Muscle of back (tissue), 13 donors: ENCODE data around the gene ZCCHC24. TPM values are rescaled to one million over a fixed set of nuclear protein-coding genes. Genes with fewer than 3 reads are reported as not detected.

Experiments used
- DNase-seq, 3 donors: peaks; one replicate each; pipeline versions ENCODE4 v3.0.0 to v3.0.0-alpha.2; 2013
- long read RNA-seq, 9 donors: transcript quantifications; one replicate each; lab custom pipeline, GENCODE V29; 2026
- polyA plus RNA-seq, 10 donors: library from polyadenylated mRNA; unstranded; fragments of 120-200 nt; gene quantifications; one replicate each; pipeline ENCODE4 v1.2.1, GENCODE V29; 2013; ENCODE audit not compliant: insufficient read length in 10 of 10

The ZCCHC24 gene
- 10 to 100 TPM; 52.3 to 71.5 (median 59.3) TPM for polyA plus RNA-seq
- long read RNA-seq, donor 1, full-length matches to known transcripts = 27 of 43 reads
- long read RNA-seq, donor 1, partial matches to known transcripts = 16 of 43 reads
- long read RNA-seq, donor 1, other reads (novel, unspliced or antisense) = 0 of 43 reads
- long read RNA-seq, donor 2, full-length matches to known transcripts = 11 of 18 reads
- long read RNA-seq, donor 2, partial matches to known transcripts = 7 of 18 reads
- long read RNA-seq, donor 2, other reads (novel, unspliced or antisense) = 0 of 18 reads
- long read RNA-seq, donor 3, full-length matches to known transcripts = 1 of 1 reads
- long read RNA-seq, donor 3, partial matches to known transcripts = 0 of 1 reads
- long read RNA-seq, donor 3, other reads (novel, unspliced or antisense) = 0 of 1 reads
- long read RNA-seq, donor 4, full-length matches to known transcripts = 17 of 17 reads
- long read RNA-seq, donor 4, partial matches to known transcripts = 0 of 17 reads
- long read RNA-seq, donor 4, other reads (novel, unspliced or antisense) = 0 of 17 reads
- long read RNA-seq, donor 5, full-length matches to known transcripts = 19 of 44 reads
- long read RNA-seq, donor 5, partial matches to known transcripts = 25 of 44 reads
- long read RNA-seq, donor 5, other reads (novel, unspliced or antisense) = 0 of 44 reads
- long read RNA-seq, donor 6, full-length matches to known transcripts = 19 of 19 reads
- long read RNA-seq, donor 6, partial matches to known transcripts = 0 of 19 reads
- long read RNA-seq, donor 6, other reads (novel, unspliced or antisense) = 0 of 19 reads
- long read RNA-seq, donor 7, full-length matches to known transcripts = 12 of 19 reads
- long read RNA-seq, donor 7, partial matches to known transcripts = 7 of 19 reads
- long read RNA-seq, donor 7, other reads (novel, unspliced or antisense) = 0 of 19 reads
- long read RNA-seq, donor 8, full-length matches to known transcripts = 2 of 2 reads
- long read RNA-seq, donor 8, partial matches to known transcripts = 0 of 2 reads
- long read RNA-seq, donor 8, other reads (novel, unspliced or antisense) = 0 of 2 reads
- long read RNA-seq, donor 9, full-length matches to known transcripts = 3 of 3 reads
- long read RNA-seq, donor 9, partial matches to known transcripts = 0 of 3 reads
- long read RNA-seq, donor 9, other reads (novel, unspliced or antisense) = 0 of 3 reads

GRCh38 chr10:79445161-79445976 is at the start of gene ZCCHC24:
Gene ZCCHC24, minus strand, starts transcription at chr10:79445624. Its CDS starts 184 bp downstream, at chr10:79445440.
- DNase-seq = peak; percentile 97 to 99 (median 99)

- no peak for DNase-seq
Observed at GRCh38 chr10:79493806-79494205, 48.4 kb upstream of the ZCCHC24 start.

GRCh38 chr10:79492839-79493238 is 47.4 kb upstream of the ZCCHC24 start:
- no peak for DNase-seq

GRCh38 chr10:79492256-79492655 is 46.8 kb upstream of the ZCCHC24 start:
- DNase-seq = no peak

GRCh38 chr10:79491143-79491835 is 45.9 kb upstream of the ZCCHC24 start:
- no peak for DNase-seq

- peak; percentile 56 to 85 (median 68) for DNase-seq
Observed at GRCh38 chr10:79490400-79491142, 45.1 kb upstream of the ZCCHC24 start.

- no peak for DNase-seq
Observed at GRCh38 chr10:79488870-79489269, 43.4 kb upstream of the ZCCHC24 start.

- DNase-seq = peak in 2 of 3 donors; percentile 72 to 83
Observed at GRCh38 chr10:79488336-79488735, 42.9 kb upstream of the ZCCHC24 start.

- peak in 1 of 3 donors; percentile 65 for DNase-seq
Observed at GRCh38 chr10:79487296-79488194, 42.1 kb upstream of the ZCCHC24 start.

- no peak for DNase-seq
Observed at GRCh38 chr10:79484476-79484875, 39.1 kb upstream of the ZCCHC24 start.

- peak in 2 of 3 donors; percentile 82 to 85 for DNase-seq
Observed at GRCh38 chr10:79483948-79484347, 38.5 kb upstream of the ZCCHC24 start.

GRCh38 chr10:79483299-79483698 is 37.9 kb upstream of the ZCCHC24 start:
- DNase-seq = no peak

- DNase-seq = peak in 1 of 3 donors; percentile 58
Observed at GRCh38 chr10:79482741-79483140, 37.3 kb upstream of the ZCCHC24 start.

- no peak for DNase-seq
Observed at GRCh38 chr10:79482304-79482703, 36.9 kb upstream of the ZCCHC24 start.

- no peak for DNase-seq
Observed at GRCh38 chr10:79479283-79479909, 34.0 kb upstream of the ZCCHC24 start.

GRCh38 chr10:79477456-79477855 is 32.0 kb upstream of the ZCCHC24 start:
- DNase-seq = no peak

- DNase-seq = no peak
Observed at GRCh38 chr10:79476645-79477044, 31.2 kb upstream of the ZCCHC24 start.

GRCh38 chr10:79475877-79476276 is 30.5 kb upstream of the ZCCHC24 start:
- DNase-seq = no peak
